Epithelial cell of prostate (primary cell): Measurements from ENCODE around the gene RAPGEF6.

Experiments
- DNase-seq: peaks from one replicate; pipeline ENCODE4 v3.0.0-alpha.2; 2011; ENCODE audit warnings: low read depth, low spot score
- H3K27ac ChIP-seq: fragments of 450-650 bp; 2 replicates; pipeline ENCODE4 v1.5.1; 2017; ENCODE audit warnings: mild to moderate bottlenecking

RAPGEF6 gene

DNA sequence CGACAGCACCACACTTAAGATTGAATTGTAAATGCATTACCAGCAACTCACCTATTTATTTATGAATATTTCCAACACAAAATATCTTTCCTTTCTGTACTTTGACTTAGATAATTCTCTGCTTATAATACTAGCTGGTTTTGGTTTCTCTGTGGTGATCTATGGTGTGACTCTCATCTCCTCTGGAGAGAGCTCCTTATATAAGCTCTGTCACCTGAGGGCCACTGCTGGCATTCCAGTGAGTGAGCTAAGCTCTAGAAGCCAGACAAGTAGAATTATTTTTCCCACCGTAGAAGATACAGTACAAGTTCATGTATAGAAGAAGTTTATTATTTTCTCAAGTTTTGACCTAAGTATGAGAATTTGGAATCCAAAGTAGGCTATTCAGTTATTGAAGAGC lies 259.7 kb downstream of the RAPGEF6 start:
- no peak for DNase-seq
- no peak overlapping the region for H3K27ac ChIP-seq
